IMR-90 (cell line): ENCODE measurements around the gene WDR5. TPM values are rescaled to one million over a fixed set of nuclear protein-coding genes. Genes with fewer than 3 reads are reported as not detected.

Experiments used
- ATAC-seq: fragments of 200-7000 bp; cut with Tn5 transposase; 2 replicates; pipeline ENCODE4 v1.9.1; 2020; ENCODE audit warnings: low read depth, mild to moderate bottlenecking, moderate library complexity
- BruUV-seq: library from RNA; stranded (reverse); fragments of 400-500 nt; replicated peaks from 2 replicates; lab custom pipeline; 2021; lab: Mats Ljungman, UMichigan
- CTCF ChIA-PET: fragments of 300-600 bp; formaldehyde crosslinking; extraction: SDS; loops from one replicate; lab custom pipeline; 2021; ENCODE audit warnings: antibody characterized with exemption; lab: Yijun Ruan, JAX
- POLR2A ChIA-PET: fragments of 300-600 bp; sonication (Branson Sonifier 250); formaldehyde crosslinking; loops from one replicate; lab custom pipeline; 2022; ENCODE audit warnings: antibody characterized with exemption; ENCODE audit not compliant: unreplicated experiment; lab: Charles Lee
- DNase-seq: peaks from one replicate; pipeline ENCODE4 v3.0.0; 2013
- H2AFZ ChIP-seq: replicated peaks from 2 replicates; pipeline ENCODE3; 2013; ENCODE audit warnings: low read length, mild to moderate bottlenecking; ENCODE audit not compliant: poor library complexity
- H2AK5ac ChIP-seq: 2 replicates; pipeline ENCODE4 v1.6.1; 2013; ENCODE audit warnings: low read depth, low read length, inconsistent platforms
- H2AK9ac ChIP-seq: replicated peaks from 2 replicates; pipeline ENCODE3; 2013; ENCODE audit warnings: mild to moderate bottlenecking, low read depth, low read length, moderate library complexity; ENCODE audit not compliant: poor library complexity
- H2BK120ac ChIP-seq: 2 replicates; pipeline ENCODE4 v1.6.1; 2013; ENCODE audit warnings: low read depth, low read length, inconsistent platforms
- H2BK15ac ChIP-seq: 3 replicates; pipeline ENCODE4 v1.6.1; 2013; ENCODE audit warnings: low read depth, low read length, inconsistent platforms
- H2BK20ac ChIP-seq: 2 replicates; pipeline ENCODE4 v1.6.1; 2013; ENCODE audit warnings: low read depth, mild to moderate bottlenecking, inconsistent platforms, low read length, moderate library complexity
- H2BK5ac ChIP-seq: 2 replicates; pipeline ENCODE4 v1.6.1; 2013; ENCODE audit warnings: mild to moderate bottlenecking, low read depth, low read length, inconsistent platforms; ENCODE audit not compliant: poor library complexity, severe bottlenecking
- H3K14ac ChIP-seq: replicated peaks from 2 replicates; pipeline ENCODE4 v1.6.1; 2013; ENCODE audit warnings: low read depth, low read length, inconsistent platforms
- H3K18ac ChIP-seq: 2 replicates; pipeline ENCODE4 v1.6.1; 2013; ENCODE audit warnings: low read depth, low read length, control low read depth
- H3K23ac ChIP-seq: 2 replicates; pipeline ENCODE4 v1.6.1; 2013; ENCODE audit warnings: low read depth, low read length, inconsistent platforms
- H3K27ac ChIP-seq: 2 replicates; pipeline ENCODE4 v1.5.1; 2013; ENCODE audit warnings: mild to moderate bottlenecking, control low read depth, low read length; ENCODE audit not compliant: insufficient read depth
- H3K27me3 ChIP-seq: 2 replicates; pipeline ENCODE4 v1.6.1; 2013; ENCODE audit warnings: low read length; ENCODE audit not compliant: control insufficient read depth, insufficient read depth
- H3K36me3 ChIP-seq: 2 replicates; pipeline ENCODE4 v1.6.1; 2013; ENCODE audit warnings: low read length, mixed read lengths; ENCODE audit not compliant: control insufficient read depth, insufficient read depth
- H3K4ac ChIP-seq: 2 replicates; pipeline ENCODE4 v1.6.1; 2013; ENCODE audit warnings: low read depth, low read length, inconsistent platforms
- H3K4me1 ChIP-seq: 2 replicates; pipeline ENCODE4 v1.6.1; 2013; ENCODE audit warnings: low read length, mixed read lengths; ENCODE audit not compliant: control insufficient read depth, insufficient read depth
- H3K4me2 ChIP-seq: 2 replicates; pipeline ENCODE4 v1.6.1; 2013; ENCODE audit warnings: low read depth, mild to moderate bottlenecking, control low read depth, low read length, moderate library complexity
- H3K4me3 ChIP-seq: 2 replicates; pipeline ENCODE4 v1.5.1; 2013; ENCODE audit warnings: low read depth, mild to moderate bottlenecking, control low read depth, low read length, moderate library complexity; ENCODE audit not compliant: insufficient read depth
- H3K56ac ChIP-seq: 2 replicates; pipeline ENCODE4 v1.6.1; 2013; ENCODE audit warnings: low read length, inconsistent platforms; ENCODE audit not compliant: insufficient read depth; ENCODE audit errors: extremely low read depth
- H3K79me1 ChIP-seq, 2 experiments: 2 replicates each; pipeline ENCODE4 v1.6.1; 2013; ENCODE audit warnings: low read length in 2 of 2, inconsistent platforms in 1 of 2, low read depth in 1 of 2
- H3K9ac ChIP-seq: 2 replicates; pipeline ENCODE4 v1.6.1; 2013; ENCODE audit warnings: low read depth, low read length, control low read depth
- H3K9me1 ChIP-seq: 2 replicates; pipeline ENCODE4 v1.6.1; 2013; ENCODE audit warnings: low read length, inconsistent platforms; ENCODE audit not compliant: insufficient read depth
- H3K9me3 ChIP-seq: 2 replicates; pipeline ENCODE4 v1.6.1; 2013; ENCODE audit warnings: low read length; ENCODE audit not compliant: control insufficient read depth, insufficient read depth
- H4K20me1 ChIP-seq: 2 replicates; pipeline ENCODE4 v1.6.1; 2013; ENCODE audit warnings: low read length, inconsistent platforms; ENCODE audit not compliant: insufficient read depth
- H4K5ac ChIP-seq: 2 replicates; pipeline ENCODE4 v1.6.1; 2013; ENCODE audit warnings: mild to moderate bottlenecking, low read depth, low read length, control low read depth
- H4K8ac ChIP-seq, 2 experiments: 2 replicates each; pipeline ENCODE4 v1.6.1; 2013; ENCODE audit warnings: low read depth in 2 of 2, low read length in 2 of 2, control low read depth in 1 of 2, inconsistent platforms in 1 of 2
- H4K91ac ChIP-seq: 2 replicates; pipeline ENCODE4 v1.6.1; 2013; ENCODE audit warnings: low read depth, low read length, inconsistent platforms; ENCODE audit not compliant: insufficient read depth
- BHLHE40 ChIP-seq: fragments of 150-350 bp; IDR thresholded peaks from 2 replicates; pipeline ENCODE4 v1.6.1; 2016; ENCODE audit warnings: mild to moderate bottlenecking, low read depth, low read length
- CEBPB ChIP-seq: IDR thresholded peaks from 2 replicates; pipeline ENCODE4 v1.6.1; 2012; ENCODE audit warnings: low read depth, low read length, improper control_type of control experiment
- ELK1 ChIP-seq: fragments of 150-350 bp; IDR thresholded peaks from 2 replicates; pipeline ENCODE4 v1.6.1; 2016; ENCODE audit warnings: low read depth, mild to moderate bottlenecking, low read length, moderate library complexity, borderline replicate concordance
- FOS ChIP-seq: fragments of 150-350 bp; IDR thresholded peaks from 2 replicates; pipeline ENCODE4 v1.6.1; 2016; ENCODE audit warnings: low read depth, low read length
- MAFK ChIP-seq: IDR thresholded peaks from 2 replicates; pipeline ENCODE4 v1.6.1; 2012; ENCODE audit warnings: low read depth, low read length, improper control_type of control experiment
- MAZ ChIP-seq: IDR thresholded peaks from 2 replicates; pipeline ENCODE4 v1.6.1; 2012; ENCODE audit warnings: low read depth, mild to moderate bottlenecking, low read length, improper control_type of control experiment, moderate library complexity, borderline replicate concordance
- NFE2L2 ChIP-seq: fragments of 150-350 bp; IDR thresholded peaks from 2 replicates; pipeline ENCODE4 v1.6.1; 2016; ENCODE audit warnings: low read depth, mild to moderate bottlenecking, low read length
- RAD21 ChIP-seq: IDR thresholded peaks from 2 replicates; pipeline ENCODE4 v1.6.1; 2012; ENCODE audit warnings: low read length, improper control_type of control experiment
- RFX5 ChIP-seq: IDR thresholded peaks from 2 replicates; pipeline ENCODE4 v1.8.0; 2012; ENCODE audit warnings: low read depth, mild to moderate bottlenecking, low read length, moderate library complexity
- SMC3 ChIP-seq: fragments of 150-350 bp; IDR thresholded peaks from 2 replicates; pipeline ENCODE4 v1.6.1; 2016; ENCODE audit warnings: low read depth, mild to moderate bottlenecking, antibody characterized with exemption, low read length, moderate library complexity
- USF2 ChIP-seq: fragments of 150-350 bp; IDR thresholded peaks from 2 replicates; pipeline ENCODE4 v1.6.1; 2017; ENCODE audit warnings: mild to moderate bottlenecking, antibody characterized with exemption, low read length, low read depth
- WGBS, 2 experiments: methylation state at CpG; one replicate each; pipeline versions ENCODE4 v1.1.5 to v1.1.7; 2013; ENCODE audit warnings: missing lambda C conversion rate in 2 of 2; ENCODE audit not compliant: insufficient read length in 1 of 2; ENCODE audit errors: extremely low coverage in 2 of 2; 5-methylcytosine and 5-hydroxymethylcytosine counted together
- dilution Hi-C: fragments of 300-500 bp; cut with HindIII; formaldehyde crosslinking; loops from one replicate; pipeline ENCODE4 v1.14.3; 2018; ENCODE audit warnings: low sequenced_read_pairs; ENCODE audit not compliant: unreplicated experiment
- in situ Hi-C: fragments of 300-500 bp; cut with MboI; formaldehyde crosslinking; loops from 3 replicates; pipeline ENCODE4 v1.14.3; 2019; ENCODE audit warnings: low sequenced_read_pairs, inconsistent platforms, mixed read lengths
- intact Hi-C: fragments of 100-400 bp; cut with micrococcal nuclease; formaldehyde crosslinking; loops from 2 replicates; pipeline ENCODE4 v1.10.0; 2022
- polyA plus RNA-seq, 3 experiments: library from polyadenylated mRNA; depleted of rRNA; stranded (reverse); fragments of >200 nt; gene quantifications; 2 replicates each; pipeline ENCODE4 v1.2.3, GENCODE V29; 2012; ENCODE audit warnings: low replicate concordance in 1 of 3
- total RNA-seq: library from RNA; depleted of rRNA; stranded (reverse); fragments of >200 nt; gene quantifications from 2 replicates; pipeline ENCODE4 v1.2.3, GENCODE V29; 2012

WDR5 gene
- total and polyA plus RNA-seq, 2 of the 4 experiments (the other 2 are of a cell fraction) = 18.3 to 26.6 TPM

- no peak overlapping the region for H3K4ac ChIP-seq
- H4K91ac ChIP-seq = peak overlapping the region; percentile 41; the same call in 1 of the 2 replicates
- no peak overlapping the region for H4K5ac ChIP-seq
- H3K79me1 ChIP-seq = no peaks in the 10 kb centered on the region
- no peaks in the 10 kb centered on the region for H3K36me3 ChIP-seq
- no peak overlapping the region for H3K14ac ChIP-seq
- no peak overlapping the region for H3K9ac ChIP-seq
- ChIA-PET CTCF (interaction anchor here (0.9 to 1.4 kb wide), 2 partner anchors 154 to 268 kb away, joined by 3 read pairs; no protein-coding TSS in a partner anchor), POLR2A (interaction anchor here (0.5 kb wide), 1 partner anchor 49 kb away, joined by 4 read pairs; no protein-coding TSS in a partner anchor)
- no peak overlapping the region for H2AK9ac ChIP-seq
- 100% methylated on average over 2 of the region's 19 CpGs; no CpG with 5 or more reads in 1 of the 2 experiments for WGBS, 2 experiments
- no peaks in the 10 kb centered on the region for H4K20me1 ChIP-seq
- DNase-seq (no peak), ATAC-seq (no peak)
- no peaks in the 10 kb centered on the region for H3K9me1 ChIP-seq
- no peak overlapping the region for H3K56ac ChIP-seq
- dilution Hi-C loops (no loop called here), intact Hi-C loops (no loop called here), in situ Hi-C loops (no loop called here)
- no peak overlapping the region for H3K4me3 ChIP-seq
- H2BK20ac ChIP-seq = no peak overlapping the region
- TF ChIP-seq USF2 (no peak), FOS (no peak), RFX5 (no peak), RAD21 (no peak), BHLHE40 (no peak), NFE2L2 (no peak), CEBPB (no peak), MAFK (no peak), SMC3 (no peak), ELK1 (no peak), MAZ (no peak)
- H2BK120ac ChIP-seq = no peak overlapping the region; the same call in 1 of the 2 replicates
- no peak overlapping the region for H3K4me2 ChIP-seq
- no peak overlapping the region for H3K18ac ChIP-seq
- H2BK5ac ChIP-seq = no peak overlapping the region
- H3K9me3 ChIP-seq = no peaks in the 10 kb centered on the region
- H3K27ac ChIP-seq = no peak overlapping the region
- H3K27me3 ChIP-seq = peaks cover 32% of the 10 kb centered on the region
- no peak overlapping the region for H2AFZ ChIP-seq
- no peak overlapping the region for H4K8ac ChIP-seq
- no TSS peak for BruUV-seq
- H2AK5ac ChIP-seq = peak overlapping the region; percentile 37
- no peak overlapping the region for H3K23ac ChIP-seq
- peaks cover 13% of the 10 kb centered on the region for H3K4me1 ChIP-seq
- no peak overlapping the region for H2BK15ac ChIP-seq
These were observed 38.8 kb downstream of the WDR5 start for GRCh38 chr9:134174526-134175290.
